ENCODE measurements around the gene MAP7D1.
A peak's percentile ranks its signal among the peaks of the same experiment; 100 is the strongest.

The MAP7D1 gene

GRCh38 chr1:36134031-36134430 lies 21.9 kb upstream of the MAP7D1 start:
- in situ Hi-C loops (cut with HindIII; ENCODE audit: low pct_unique_long_range_greater_than_20kb, low sequenced_read_pairs) = no loop called here
- no peak for TF ChIP-seq JUND (IDR thresholded peaks at IDR 0.05; ENCODE audit: low read depth)
- DNase-seq (ENCODE audit: low read depth in 1 of 2, low spot score in 1 of 2) = no peak

DNA sequence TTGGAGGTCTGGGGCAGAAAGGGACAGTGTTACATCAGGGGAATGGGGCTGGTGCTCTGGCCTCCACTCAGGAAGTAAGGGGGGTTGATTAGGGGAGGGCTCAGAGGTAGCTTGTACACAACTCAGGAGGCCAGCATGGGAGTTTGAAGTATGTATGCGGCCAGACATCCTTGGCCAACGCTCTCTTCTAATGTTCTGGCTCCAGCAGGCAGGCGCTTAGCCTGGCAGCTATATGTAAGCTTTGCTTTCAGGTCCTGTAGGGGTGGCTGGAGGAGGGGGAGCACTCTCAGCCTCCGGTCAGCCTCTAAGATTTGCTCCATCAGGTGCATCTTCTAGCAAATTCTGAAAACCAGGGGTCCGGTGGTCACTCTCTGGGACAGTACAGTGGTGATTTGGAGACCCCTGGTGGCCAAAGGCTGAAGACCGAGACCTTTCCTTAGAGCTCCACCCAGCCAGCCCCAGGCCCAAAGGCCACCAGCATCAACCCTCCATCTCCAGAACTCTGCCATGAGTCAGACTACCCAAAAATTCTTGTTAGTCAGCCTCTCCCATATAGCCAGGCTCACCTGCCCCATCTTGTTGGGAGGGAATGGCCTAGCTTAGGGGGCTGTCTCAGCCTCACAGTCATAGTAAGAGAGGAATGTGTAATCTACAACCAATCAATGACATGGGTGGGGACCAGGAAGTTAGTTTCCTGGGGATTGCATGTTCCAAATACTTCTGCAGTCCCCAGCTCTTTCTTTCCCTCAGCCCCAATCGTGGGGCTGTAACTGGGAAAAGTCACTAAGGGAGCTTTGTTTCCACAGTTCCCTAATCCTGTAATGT lies 21.2 kb upstream of the MAP7D1 start:
- in situ Hi-C loops (cut with HindIII; ENCODE audit: low pct_unique_long_range_greater_than_20kb, low sequenced_read_pairs) = no loop called here
- no peak for TF ChIP-seq JUND (IDR thresholded peaks at IDR 0.05; ENCODE audit: low read depth)
- peak in 1 of 2 experiments; percentile 19 for DNase-seq (ENCODE audit: low read depth in 1 of 2, low spot score in 1 of 2)

DNA sequence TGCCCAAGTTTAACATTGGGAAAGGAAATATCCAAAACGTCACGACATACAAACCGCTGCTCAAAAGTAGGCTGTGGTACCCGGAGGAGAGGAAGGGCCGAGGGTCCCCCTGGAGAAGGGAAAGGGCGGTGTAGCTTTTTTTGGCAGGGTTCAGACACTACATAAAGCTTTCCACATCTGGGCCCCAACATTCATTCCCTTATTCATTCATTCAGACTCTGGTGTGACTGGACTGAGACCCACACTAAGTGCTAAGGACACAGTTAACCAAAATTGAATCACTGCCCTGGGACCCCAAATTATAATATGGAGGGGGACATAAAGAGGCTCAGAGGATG lies 20.7 kb upstream of the MAP7D1 start:
- DNase-seq (ENCODE audit: low read depth in 1 of 2, low spot score in 1 of 2) = no peak
- in situ Hi-C loops (cut with HindIII; ENCODE audit: low pct_unique_long_range_greater_than_20kb, low sequenced_read_pairs) = no loop called here
- TF ChIP-seq JUND (IDR thresholded peaks at IDR 0.05; ENCODE audit: low read depth) = no peak

GRCh38 chr1:36135796-36136195 lies 20.2 kb upstream of the MAP7D1 start:
- in situ Hi-C loops (cut with HindIII; ENCODE audit: low pct_unique_long_range_greater_than_20kb, low sequenced_read_pairs) = no loop called here
- no peak for TF ChIP-seq JUND (IDR thresholded peaks at IDR 0.05; ENCODE audit: low read depth)
- no peak for DNase-seq (ENCODE audit: low read depth in 1 of 2, low spot score in 1 of 2)

DNA sequence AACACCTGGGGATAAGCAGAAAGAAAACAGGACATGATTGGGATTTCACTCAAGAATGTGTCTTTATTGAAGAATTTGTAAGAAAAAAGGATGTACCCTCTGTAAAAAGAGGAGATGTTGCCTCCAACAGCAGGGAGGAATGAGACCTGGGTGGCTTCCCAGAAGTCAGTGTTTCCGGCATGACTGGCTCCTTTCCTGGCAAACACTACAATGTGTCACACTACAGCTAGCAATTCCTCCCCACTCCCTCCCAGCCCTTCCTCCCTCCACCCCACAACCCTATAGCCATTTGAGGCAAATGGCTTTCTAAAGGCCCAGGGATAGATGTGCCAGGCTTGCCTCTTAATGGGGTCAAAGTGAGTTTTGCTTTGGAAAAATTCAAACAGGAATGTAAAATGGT lies 19.4 kb upstream of the MAP7D1 start:
- no peak for TF ChIP-seq JUND (IDR thresholded peaks at IDR 0.05; ENCODE audit: low read depth)
- no peak for DNase-seq (ENCODE audit: low read depth in 1 of 2, low spot score in 1 of 2)
- in situ Hi-C loops (cut with HindIII; ENCODE audit: low pct_unique_long_range_greater_than_20kb, low sequenced_read_pairs) = no loop called here

DNA sequence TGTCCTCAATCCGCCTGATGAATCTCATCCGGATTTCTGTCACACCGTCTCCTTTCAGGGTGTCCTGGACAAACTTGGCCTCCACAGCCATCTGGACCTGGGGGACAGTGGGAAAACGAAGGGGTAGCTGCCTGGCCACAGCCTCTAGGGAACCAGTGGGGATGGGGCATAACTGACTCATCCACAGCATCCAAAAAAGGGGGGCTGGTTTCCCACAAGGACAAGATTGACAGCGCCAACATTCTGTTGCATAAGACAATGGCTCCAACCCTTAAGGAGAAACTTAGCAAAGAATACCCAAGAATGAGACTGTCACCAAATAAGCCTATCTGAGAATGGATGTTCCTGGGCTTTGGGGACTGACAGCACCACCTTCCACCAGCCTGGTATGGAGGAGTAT lies 18.7 kb upstream of the MAP7D1 start:
- no peak for DNase-seq (ENCODE audit: low read depth in 1 of 2, low spot score in 1 of 2)
- in situ Hi-C loops (cut with HindIII; ENCODE audit: low pct_unique_long_range_greater_than_20kb, low sequenced_read_pairs) = no loop called here
- TF ChIP-seq JUND (IDR thresholded peaks at IDR 0.05; ENCODE audit: low read depth) = no peak

- TF ChIP-seq JUND (IDR thresholded peaks at IDR 0.05; ENCODE audit: low read depth) = no peak
- in situ Hi-C loops (cut with HindIII; ENCODE audit: low pct_unique_long_range_greater_than_20kb, low sequenced_read_pairs) = no loop called here
- no peak for DNase-seq (ENCODE audit: low read depth in 1 of 2, low spot score in 1 of 2)
Observed at GRCh38 chr1:36137776-36138175, 18.2 kb upstream of the MAP7D1 start.

DNA sequence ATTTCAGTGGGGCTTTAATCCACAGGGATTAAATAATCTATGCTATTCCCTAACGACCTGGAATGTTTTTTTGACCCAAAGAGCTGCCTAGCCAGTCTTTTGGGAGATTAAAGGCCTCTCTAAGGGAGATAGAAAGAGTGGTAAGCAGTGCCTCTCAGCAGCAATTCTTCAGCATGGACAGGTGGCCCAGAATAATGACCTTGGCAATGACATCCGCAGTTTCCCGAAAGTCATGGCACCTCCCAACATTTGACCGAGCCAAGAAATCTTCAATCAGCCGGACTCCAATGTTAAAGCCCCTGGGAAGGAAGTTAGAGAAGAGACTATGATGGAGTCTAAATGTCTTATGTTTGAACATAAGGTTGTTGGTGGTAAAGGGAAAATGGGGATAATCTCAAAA lies 16.4 kb upstream of the MAP7D1 start:
- TF ChIP-seq JUND (IDR thresholded peaks at IDR 0.05; ENCODE audit: low read depth) = no peak
- no peak for DNase-seq (ENCODE audit: low read depth in 1 of 2, low spot score in 1 of 2)
- in situ Hi-C loops (cut with HindIII; ENCODE audit: low pct_unique_long_range_greater_than_20kb, low sequenced_read_pairs) = no loop called here

GRCh38 chr1:36142121-36142520 lies 13.8 kb upstream of the MAP7D1 start:
- DNase-seq (ENCODE audit: low read depth in 1 of 2, low spot score in 1 of 2) = no peak
- no peak for TF ChIP-seq JUND (IDR thresholded peaks at IDR 0.05; ENCODE audit: low read depth)
- in situ Hi-C loops (cut with HindIII; ENCODE audit: low pct_unique_long_range_greater_than_20kb, low sequenced_read_pairs) = no loop called here

GRCh38 chr1:36143424-36143823 lies 12.5 kb upstream of the MAP7D1 start:
- no peak for TF ChIP-seq JUND (IDR thresholded peaks at IDR 0.05; ENCODE audit: low read depth)
- DNase-seq (ENCODE audit: low read depth in 1 of 2, low spot score in 1 of 2) = no peak
- in situ Hi-C loops (cut with HindIII; ENCODE audit: low pct_unique_long_range_greater_than_20kb, low sequenced_read_pairs) = no loop called here

DNA sequence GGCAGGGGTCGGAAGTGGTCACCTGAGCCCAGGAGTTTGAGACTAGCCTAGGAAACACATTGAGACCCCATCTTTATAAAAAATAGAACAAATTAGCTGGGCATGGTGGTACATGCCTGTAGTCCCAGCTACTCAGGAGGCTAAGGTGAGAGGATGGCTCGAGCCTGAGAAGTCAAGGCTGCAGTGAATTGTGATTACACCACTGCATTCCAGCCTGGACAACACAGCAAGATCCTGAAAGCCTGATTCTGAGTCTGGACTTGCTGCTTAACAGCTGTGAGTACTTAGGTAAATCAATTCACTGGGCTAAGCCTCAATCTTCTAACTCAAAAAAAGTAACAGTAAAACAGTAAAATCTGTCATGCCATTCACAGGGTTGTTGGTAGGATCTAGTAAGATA lies 11.5 kb upstream of the MAP7D1 start:
- no peak for DNase-seq (ENCODE audit: low read depth in 1 of 2, low spot score in 1 of 2)
- no peak for TF ChIP-seq JUND (IDR thresholded peaks at IDR 0.05; ENCODE audit: low read depth)
- in situ Hi-C loops (cut with HindIII; ENCODE audit: low pct_unique_long_range_greater_than_20kb, low sequenced_read_pairs) = no loop called here

GRCh38 chr1:36148821-36149236 lies 7.1 kb upstream of the MAP7D1 start:
- no peak for TF ChIP-seq JUND (IDR thresholded peaks at IDR 0.05; ENCODE audit: low read depth)
- in situ Hi-C loops (cut with HindIII; ENCODE audit: low pct_unique_long_range_greater_than_20kb, low sequenced_read_pairs) = no loop called here
- no peak for DNase-seq (ENCODE audit: low read depth in 1 of 2, low spot score in 1 of 2)

- DNase-seq (ENCODE audit: low read depth in 1 of 2, low spot score in 1 of 2) = peak; percentile 91 to 98
- in situ Hi-C loops (cut with HindIII; ENCODE audit: low pct_unique_long_range_greater_than_20kb, low sequenced_read_pairs) = no loop called here
- TF ChIP-seq JUND (IDR thresholded peaks at IDR 0.05; ENCODE audit: low read depth) = no peak
Observed at GRCh38 chr1:36149237-36149972, 6.6 kb upstream of the MAP7D1 start, which contains the start of gene TRAPPC3. Gene TRAPPC3, minus strand, starts transcription at chr1:36149486. Its CDS starts 108 bp downstream, at chr1:36149378.
